Measurements from ENCODE around the gene PRKAR1B.

Gene PRKAR1B

GRCh38 chr7:706721-707120 is 20.4 kb downstream of the PRKAR1B start:
- DNase-seq (ENCODE audit: low read depth in 2 of 2): no peak
- TF ChIP-seq, protein P1, sequence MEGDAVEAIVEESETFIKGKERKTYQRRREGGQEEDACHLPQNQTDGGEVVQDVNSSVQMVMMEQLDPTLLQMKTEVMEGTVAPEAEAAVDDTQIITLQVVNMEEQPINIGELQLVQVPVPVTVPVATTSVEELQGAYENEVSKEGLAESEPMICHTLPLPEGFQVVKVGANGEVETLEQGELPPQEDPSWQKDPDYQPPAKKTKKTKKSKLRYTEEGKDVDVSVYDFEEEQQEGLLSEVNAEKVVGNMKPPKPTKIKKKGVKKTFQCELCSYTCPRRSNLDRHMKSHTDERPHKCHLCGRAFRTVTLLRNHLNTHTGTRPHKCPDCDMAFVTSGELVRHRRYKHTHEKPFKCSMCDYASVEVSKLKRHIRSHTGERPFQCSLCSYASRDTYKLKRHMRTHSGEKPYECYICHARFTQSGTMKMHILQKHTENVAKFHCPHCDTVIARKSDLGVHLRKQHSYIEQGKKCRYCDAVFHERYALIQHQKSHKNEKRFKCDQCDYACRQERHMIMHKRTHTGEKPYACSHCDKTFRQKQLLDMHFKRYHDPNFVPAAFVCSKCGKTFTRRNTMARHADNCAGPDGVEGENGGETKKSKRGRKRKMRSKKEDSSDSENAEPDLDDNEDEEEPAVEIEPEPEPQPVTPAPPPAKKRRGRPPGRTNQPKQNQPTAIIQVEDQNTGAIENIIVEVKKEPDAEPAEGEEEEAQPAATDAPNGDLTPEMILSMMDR (IDR thresholded peaks at IDR 0.05; ENCODE audit: low read depth, low read length): no peak
- no peak overlapping the region for H3K4me3 ChIP-seq (replicated peaks in 1 of 2; ENCODE audit: low read depth in 2 of 2, low read length in 2 of 2)

- DNase-seq (ENCODE audit: low read depth in 2 of 2): no peak
- TF ChIP-seq, protein P1 (IDR thresholded peaks at IDR 0.05; ENCODE audit: low read depth, low read length): no peak
- no peak overlapping the region for H3K4me3 ChIP-seq (replicated peaks in 1 of 2; ENCODE audit: low read depth in 2 of 2, low read length in 2 of 2)
Observed at GRCh38 chr7:703049-703448, 24.0 kb downstream of the PRKAR1B start.

DNA sequence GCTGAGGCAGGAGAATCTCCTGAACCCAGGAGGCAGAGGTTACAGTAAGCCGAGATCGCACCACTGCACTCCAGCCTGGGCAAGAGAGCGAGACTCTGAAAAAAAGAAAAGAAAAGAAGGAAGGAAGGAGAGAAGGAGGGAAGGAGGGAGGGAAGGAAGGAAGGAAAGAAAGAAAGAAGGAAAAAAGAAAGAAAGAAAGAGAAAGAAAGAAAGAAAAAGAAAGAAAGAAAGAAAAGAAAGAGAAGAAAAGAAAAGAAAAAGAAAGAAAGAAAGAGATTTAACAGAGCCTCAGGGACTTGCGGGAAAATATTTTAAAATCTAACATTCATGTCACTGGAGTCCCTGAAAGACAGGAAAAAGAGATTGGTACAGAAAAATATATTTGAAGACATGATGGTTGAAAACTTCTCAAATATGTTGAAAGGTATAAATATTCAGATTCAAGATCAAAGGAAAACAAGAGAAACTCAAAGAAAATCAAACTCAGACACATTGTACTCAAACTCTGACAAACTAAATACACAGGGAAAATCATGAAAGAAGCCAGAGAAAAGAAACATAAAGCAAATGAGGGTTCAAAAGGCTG is 25.9 kb downstream of the PRKAR1B start:
- DNase-seq (ENCODE audit: low read depth in 2 of 2): no peak
- TF ChIP-seq, protein P1 (IDR thresholded peaks at IDR 0.05; ENCODE audit: low read depth, low read length): no peak
- no peak overlapping the region for H3K4me3 ChIP-seq (replicated peaks in 1 of 2; ENCODE audit: low read depth in 2 of 2, low read length in 2 of 2)

DNA sequence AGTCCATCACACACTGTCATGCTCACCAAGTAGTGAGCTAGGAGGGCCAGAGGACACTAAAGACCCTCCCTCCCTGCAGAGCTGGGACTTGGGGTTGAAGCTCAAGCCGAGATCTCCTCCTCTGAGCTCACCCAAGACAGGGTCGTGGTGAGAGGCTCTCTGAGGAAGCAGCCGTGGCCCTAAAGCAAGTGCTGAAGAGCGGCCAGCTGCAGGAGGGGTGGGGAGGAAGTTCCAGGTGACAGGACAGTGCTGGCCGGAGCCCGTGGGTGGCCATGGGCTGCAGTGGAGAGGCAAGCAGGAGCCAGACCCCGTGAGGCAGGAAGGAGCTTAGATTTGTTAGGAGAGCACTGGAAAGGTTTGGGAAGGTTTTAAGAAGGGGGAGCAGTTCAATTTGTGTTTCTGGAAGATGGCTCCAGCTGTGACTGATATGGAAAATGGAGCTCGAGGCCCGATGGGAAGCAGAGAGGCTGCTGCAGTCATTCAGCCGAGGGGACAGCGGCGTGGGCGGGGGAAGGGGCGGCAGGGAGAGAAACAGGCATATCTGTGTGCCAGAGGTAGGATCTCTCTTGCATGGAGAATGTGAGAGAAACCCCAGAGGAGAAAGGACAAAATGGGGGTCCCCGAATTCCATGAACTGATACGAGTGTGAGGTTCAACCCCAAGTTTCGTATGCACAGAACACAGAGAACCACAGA is 27.5 kb downstream of the PRKAR1B start:
- TF ChIP-seq, protein P1 (IDR thresholded peaks at IDR 0.05; ENCODE audit: low read depth, low read length): no peak
- H3K4me3 ChIP-seq (replicated peaks in 1 of 2; ENCODE audit: low read depth in 2 of 2, low read length in 2 of 2): no peak overlapping the region
- no peak for DNase-seq (ENCODE audit: low read depth in 2 of 2)

- TF ChIP-seq, protein P1 (IDR thresholded peaks at IDR 0.05; ENCODE audit: low read depth, low read length): no peak
Observed at GRCh38 chr7:698515-699475, 28.3 kb downstream of the PRKAR1B start.

DNA sequence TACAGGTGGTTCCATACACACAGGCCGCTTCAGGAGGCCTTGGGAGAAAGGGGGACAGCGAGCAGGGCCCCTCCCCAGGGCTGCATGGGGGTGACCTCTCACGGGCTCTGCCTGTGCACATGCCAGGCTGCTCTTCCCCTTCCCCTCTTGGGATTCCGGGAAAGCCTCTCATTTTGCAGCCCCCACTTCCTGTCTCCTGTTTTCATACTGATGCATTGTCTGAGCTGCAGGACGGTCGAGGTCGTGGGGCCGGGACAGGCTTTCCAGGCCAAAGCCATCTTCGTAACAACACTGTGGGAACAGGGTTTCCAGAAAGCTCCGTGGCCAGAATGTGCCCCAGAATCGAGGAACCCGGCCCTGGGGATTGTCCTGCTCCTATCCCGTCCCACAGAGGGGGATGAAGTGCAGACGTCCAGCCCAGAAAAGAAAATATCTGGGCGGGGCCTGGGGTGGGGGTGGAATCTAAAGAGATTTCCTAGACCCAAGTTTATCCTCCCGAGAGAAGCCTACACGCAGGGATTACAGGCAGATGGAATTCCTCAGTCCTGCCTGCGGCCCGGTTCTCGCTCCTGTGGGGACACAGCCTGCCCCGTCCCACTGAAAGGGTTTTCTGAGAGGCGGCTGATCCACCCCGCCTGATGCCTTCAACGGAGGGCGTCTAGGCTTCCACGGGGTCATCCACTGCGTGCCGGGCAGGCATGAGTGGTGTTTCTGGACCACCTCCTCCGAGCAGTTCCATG is 30.1 kb downstream of the PRKAR1B start:
- H3K4me3 ChIP-seq (replicated peaks in 1 of 2; ENCODE audit: low read depth in 2 of 2, low read length in 2 of 2): no peak overlapping the region
- peak; percentile 21 to 28 for DNase-seq (ENCODE audit: low read depth in 2 of 2)
- TF ChIP-seq, protein P1 (IDR thresholded peaks at IDR 0.05; ENCODE audit: low read depth, low read length): no peak

More at GRCh38 chr7:698515-699475, 28.3 kb downstream of the PRKAR1B start:
- no peak overlapping the region for H3K4me3 ChIP-seq (replicated peaks in 1 of 2; ENCODE audit: low read depth in 2 of 2, low read length in 2 of 2)
- peak in 1 of 2 donors; percentile 65 for DNase-seq (ENCODE audit: low read depth in 2 of 2)
